ENCODE measurements around the gene SP100.
"Not testable (repeated sequence)": the region's sequence is repeated elsewhere in the genome, so short reads cannot be mapped to it uniquely, and the experiment has no call there.

Gene SP100

GRCh38 chr2:230400041-230400440, 16.0 kb upstream of the SP100 start:
- Histone ChIP-seq H3K27ac (no peak overlapping the region), H3K4me3 (ENCODE audit: low read depth in 1 of 2, low read length in 1 of 2) (no peak overlapping the region), H3K4me1 (ENCODE audit: control insufficient read depth in 1 of 2, insufficient read depth in 1 of 2, low read depth in 1 of 2, low read length in 1 of 2) (no peaks in the 10 kb centered on the region), H3K27me3 (no peaks in the 10 kb centered on the region), H3K9me3 (no peaks in the 10 kb centered on the region), H3K36me3 (peaks cover 32% of the 10 kb centered on the region)
- no peak for TF ChIP-seq CTCF (IDR thresholded peaks at IDR 0.05)

- no peaks in the 10 kb centered on the region for H3K4me1 ChIP-seq (ENCODE audit: control insufficient read depth in 1 of 2, insufficient read depth in 1 of 2, low read depth in 1 of 2, low read length in 1 of 2)
- no peak overlapping the region for H3K27ac ChIP-seq
- no peak for TF ChIP-seq CTCF (IDR thresholded peaks at IDR 0.05)
- H3K4me3 ChIP-seq (ENCODE audit: low read depth in 1 of 2, low read length in 1 of 2) = no peak overlapping the region
- H3K36me3 ChIP-seq = peaks cover 32% of the 10 kb centered on the region
- H3K9me3 ChIP-seq = no peaks in the 10 kb centered on the region
- H3K27me3 ChIP-seq = no peaks in the 10 kb centered on the region
Measured at GRCh38 chr2:230400454-230400853, 15.5 kb upstream of the SP100 start.

- not testable (repeated sequence) for H3K4me3 ChIP-seq (ENCODE audit: low read depth in 1 of 2, low read length in 1 of 2); H3K9me3 ChIP-seq; H3K27ac ChIP-seq; H3K4me1 ChIP-seq (ENCODE audit: control insufficient read depth in 1 of 2, insufficient read depth in 1 of 2, low read depth in 1 of 2, low read length in 1 of 2); H3K27me3 ChIP-seq
- peaks cover 32% of the 10 kb centered on the region for H3K36me3 ChIP-seq
Measured at GRCh38 chr2:230401026-230401425, 15.0 kb upstream of the SP100 start.

GRCh38 chr2:230403746-230404145, 12.3 kb upstream of the SP100 start:
- no peak for TF ChIP-seq CTCF (IDR thresholded peaks at IDR 0.05)
- Histone ChIP-seq H3K4me1 (ENCODE audit: control insufficient read depth in 1 of 2, insufficient read depth in 1 of 2, low read depth in 1 of 2, low read length in 1 of 2) (no peaks in the 10 kb centered on the region), H3K36me3 (peaks cover 29% of the 10 kb centered on the region), H3K9me3 (no peaks in the 10 kb centered on the region), H3K27ac (no peak overlapping the region), H3K27me3 (no peaks in the 10 kb centered on the region), H3K4me3 (ENCODE audit: low read depth in 1 of 2, low read length in 1 of 2) (no peak overlapping the region)

- peaks cover under 1 to 1% of the 10 kb centered on the region in 2 experiments for H3K4me1 ChIP-seq (ENCODE audit: control insufficient read depth in 1 of 2, insufficient read depth in 1 of 2, low read depth in 1 of 2, low read length in 1 of 2)
Measured at GRCh38 chr2:230405824-230406223, 10.2 kb upstream of the SP100 start.

More at GRCh38 chr2:230405824-230406223, 10.2 kb upstream of the SP100 start:
- TF ChIP-seq CTCF (IDR thresholded peaks at IDR 0.05) = no peak
- Histone ChIP-seq H3K9me3 (no peaks in the 10 kb centered on the region), H3K27me3 (no peaks in the 10 kb centered on the region), H3K36me3 (peaks cover 19% of the 10 kb centered on the region), H3K27ac (no peak overlapping the region), H3K4me3 (ENCODE audit: low read depth in 1 of 2, low read length in 1 of 2) (no peak overlapping the region)
